HepG2 (cell line): ENCODE results near the gene ATP1B2. TPM values are rescaled to one million over a fixed set of nuclear protein-coding genes. Genes with fewer than 3 reads are reported as not detected.

Source experiments
- CEBPG ChIP-seq: IDR thresholded peaks from 2 replicates; pipeline ENCODE4 v1.6.1; 2016
- DMAP1 ChIP-seq: IDR thresholded peaks from 2 replicates; pipeline ENCODE4 v1.6.1; 2016
- GATA4 ChIP-seq: sonication (generic); IDR thresholded peaks from 2 replicates; pipeline ENCODE4 v1.6.1; 2016; ENCODE audit warnings: antibody characterized with exemption, low read depth, borderline replicate concordance
- HOXD1 ChIP-seq: sonication (generic); formaldehyde crosslinking; IDR thresholded peaks from 2 replicates; pipeline ENCODE4 v1.5.0; 2020; ENCODE audit warnings: missing genetic modification reagents
- IKZF1 ChIP-seq: fragments of 450-650 bp; IDR thresholded peaks from 2 replicates; pipeline ENCODE4 v1.7.1; 2016
- KLF13 ChIP-seq: sonication (generic); formaldehyde crosslinking; IDR thresholded peaks from 2 replicates; pipeline ENCODE4 v1.4.0; 2020; ENCODE audit warnings: mild to moderate bottlenecking, missing genetic modification reagents
- NCOR1 ChIP-seq: fragments of 200-600 bp; sonication (generic); IDR thresholded peaks from 2 replicates; pipeline ENCODE4 v1.7.0; 2017; ENCODE audit warnings: antibody characterized with exemption, low read length, borderline replicate concordance
- ZFP36L2 ChIP-seq: sonication (generic); formaldehyde crosslinking; IDR thresholded peaks from 2 replicates; pipeline ENCODE4 v1.4.0; 2020; ENCODE audit warnings: missing genetic modification reagents
- ZNF367 ChIP-seq: sonication (generic); formaldehyde crosslinking; IDR thresholded peaks from 2 replicates; pipeline ENCODE4 v1.4.0; 2020; ENCODE audit warnings: missing genetic modification reagents, borderline replicate concordance
- ZNF468 ChIP-seq: sonication (generic); formaldehyde crosslinking; IDR thresholded peaks from 2 replicates; pipeline ENCODE4 v1.8.0; 2022; ENCODE audit warnings: mild to moderate bottlenecking, moderate library complexity, missing genetic modification reagents
- ZNF598 ChIP-seq: sonication (generic); formaldehyde crosslinking; IDR thresholded peaks from 2 replicates; pipeline ENCODE4 v1.5.1; 2020; ENCODE audit warnings: mild to moderate bottlenecking, missing genetic modification reagents, borderline replicate concordance
- ZNF660 ChIP-seq: sonication (generic); formaldehyde crosslinking; IDR thresholded peaks from 2 replicates; pipeline ENCODE4 v1.5.1; 2020; ENCODE audit warnings: mild to moderate bottlenecking, low read depth, missing genetic modification reagents, borderline replicate concordance
- ZNF709 ChIP-seq: sonication (generic); formaldehyde crosslinking; IDR thresholded peaks from 2 replicates; pipeline ENCODE4 v1.5.0; 2020; ENCODE audit warnings: mild to moderate bottlenecking, missing genetic modification reagents
- polyA plus RNA-seq, 8 experiments: library from polyadenylated mRNA; depleted of rRNA in 3 of 8; stranded (reverse) in 7 of 8; unstranded in 1 of 8; fragments of >200 nt; fragmentation: Illumina TruSeq in 4 of 8; extraction: Trizol in 4 of 8; gene quantifications; 2 replicates each; pipeline versions ENCODE4 v1.2.1 to v1.2.3, GENCODE V29; 2011 to 2016; ENCODE audit warnings: low read depth in 4 of 8, missing spikeins in 1 of 8, mixed read lengths in 1 of 8; ENCODE audit not compliant: insufficient read depth in 1 of 8
- total RNA-seq, 5 experiments: library from RNA; depleted of rRNA; stranded (reverse); fragments of >200 nt; fragmentation: Illumina TruSeq; extraction: Trizol; gene quantifications; 2 replicates each; pipeline ENCODE4 v1.2.3, GENCODE V29; 2016; ENCODE audit warnings: low read depth in 1 of 5
- TF ChIP-seq, protein P1 (sequence below): sonication (generic); formaldehyde crosslinking; conservative IDR thresholded peaks from 2 replicates; pipeline ENCODE4 v1.8.0; 2022; ENCODE audit warnings: missing genetic modification reagents
- TF ChIP-seq, protein P2 (sequence below): sonication (generic); formaldehyde crosslinking; IDR thresholded peaks from 2 replicates; pipeline ENCODE4 v1.4.0; 2020; ENCODE audit warnings: missing genetic modification reagents, borderline replicate concordance
- TF ChIP-seq, protein P3 (sequence below): sonication (generic); formaldehyde crosslinking; IDR thresholded peaks from 2 replicates; pipeline ENCODE4 v1.4.0; 2020; ENCODE audit warnings: missing genetic modification reagents, mild to moderate bottlenecking, borderline replicate concordance
- TF ChIP-seq, protein P4 (sequence below): sonication (generic); formaldehyde crosslinking; IDR thresholded peaks from 2 replicates; pipeline ENCODE4 v1.5.0; 2020; ENCODE audit warnings: mild to moderate bottlenecking, missing genetic modification reagents, borderline replicate concordance
- TF ChIP-seq, protein P5 (sequence below): fragments of 450-650 bp; IDR thresholded peaks from 2 replicates; pipeline ENCODE4 v1.6.1; 2016

Gene ATP1B2
- total and polyA plus RNA-seq, 2 of the 13 experiments (the other 11 are each of a cell fraction or from before 2014, with no cell fraction given) = not detected

DNA sequence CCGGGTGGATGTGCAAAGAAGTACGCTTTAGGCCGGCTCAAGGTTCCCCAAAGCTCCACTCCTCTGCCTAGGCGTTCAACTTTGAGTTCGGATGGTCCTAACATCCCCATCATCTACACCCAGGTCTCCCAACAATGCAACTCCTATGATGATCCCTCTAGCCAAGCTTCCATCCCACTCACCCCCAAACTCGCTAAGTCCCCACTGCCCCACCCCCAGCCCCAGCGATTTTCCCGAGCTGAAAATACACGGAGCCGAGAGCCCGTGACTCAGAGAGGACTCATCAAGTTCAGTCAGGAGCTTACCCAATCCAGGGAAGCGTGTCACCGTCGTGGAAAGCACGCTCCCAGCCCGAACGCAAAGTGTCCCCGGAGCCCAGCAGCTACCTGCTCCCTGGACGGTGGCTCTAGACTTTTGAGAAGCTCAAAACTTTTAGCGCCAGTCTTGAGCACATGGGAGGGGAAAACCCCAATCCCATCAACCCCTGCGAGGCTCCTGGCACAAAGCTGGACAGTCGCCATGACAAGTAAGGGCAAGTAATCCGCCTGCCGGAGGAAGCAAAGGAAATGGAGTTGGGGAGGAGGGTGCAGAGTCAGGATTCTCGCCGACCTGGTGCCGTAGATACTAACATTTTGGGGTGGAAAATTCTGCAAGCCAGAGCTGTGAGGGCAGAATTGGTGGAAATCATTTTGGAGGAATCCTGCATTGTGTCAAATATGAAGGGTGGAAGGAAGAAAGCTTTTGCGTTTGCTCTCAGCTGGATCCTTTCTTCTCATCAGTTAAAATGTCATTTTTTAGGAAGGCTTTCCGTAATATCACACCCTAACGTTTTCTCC, 36.6 kb downstream of the ATP1B2 start, which contains the start of gene TP53 (continued):
- TF ChIP-seq, protein P1, sequence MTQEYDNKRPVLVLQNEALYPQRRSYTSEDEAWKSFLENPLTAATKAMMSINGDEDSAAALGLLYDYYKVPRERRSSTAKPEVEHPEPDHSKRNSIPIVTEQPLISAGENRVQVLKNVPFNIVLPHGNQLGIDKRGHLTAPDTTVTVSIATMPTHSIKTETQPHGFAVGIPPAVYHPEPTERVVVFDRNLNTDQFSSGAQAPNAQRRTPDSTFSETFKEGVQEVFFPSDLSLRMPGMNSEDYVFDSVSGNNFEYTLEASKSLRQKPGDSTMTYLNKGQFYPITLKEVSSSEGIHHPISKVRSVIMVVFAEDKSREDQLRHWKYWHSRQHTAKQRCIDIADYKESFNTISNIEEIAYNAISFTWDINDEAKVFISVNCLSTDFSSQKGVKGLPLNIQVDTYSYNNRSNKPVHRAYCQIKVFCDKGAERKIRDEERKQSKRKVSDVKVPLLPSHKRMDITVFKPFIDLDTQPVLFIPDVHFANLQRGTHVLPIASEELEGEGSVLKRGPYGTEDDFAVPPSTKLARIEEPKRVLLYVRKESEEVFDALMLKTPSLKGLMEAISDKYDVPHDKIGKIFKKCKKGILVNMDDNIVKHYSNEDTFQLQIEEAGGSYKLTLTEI (CRISPR knock-in tag) = no peak
- TF ChIP-seq DMAP1 (CRISPR knock-in tag) (peak; percentile 76; the same call in 1 of the 2 replicates), IKZF1 (no peak), KLF13 (no peak), GATA4 (peak; percentile 70; the same call in 1 of the 2 replicates), ZFP36L2 (CRISPR knock-in tag) (no peak), CEBPG (CRISPR knock-in tag) (no peak), NCOR1 (no peak), ZNF709 (CRISPR knock-in tag) (no peak; the same call in 1 of the 2 replicates), ZNF660 (CRISPR knock-in tag) (no peak), HOXD1 (CRISPR knock-in tag) (no peak), ZNF468 (CRISPR knock-in tag) (no peak), ZNF367 (CRISPR knock-in tag) (no peak), ZNF598 (no peak)
- TF ChIP-seq, protein P2, sequence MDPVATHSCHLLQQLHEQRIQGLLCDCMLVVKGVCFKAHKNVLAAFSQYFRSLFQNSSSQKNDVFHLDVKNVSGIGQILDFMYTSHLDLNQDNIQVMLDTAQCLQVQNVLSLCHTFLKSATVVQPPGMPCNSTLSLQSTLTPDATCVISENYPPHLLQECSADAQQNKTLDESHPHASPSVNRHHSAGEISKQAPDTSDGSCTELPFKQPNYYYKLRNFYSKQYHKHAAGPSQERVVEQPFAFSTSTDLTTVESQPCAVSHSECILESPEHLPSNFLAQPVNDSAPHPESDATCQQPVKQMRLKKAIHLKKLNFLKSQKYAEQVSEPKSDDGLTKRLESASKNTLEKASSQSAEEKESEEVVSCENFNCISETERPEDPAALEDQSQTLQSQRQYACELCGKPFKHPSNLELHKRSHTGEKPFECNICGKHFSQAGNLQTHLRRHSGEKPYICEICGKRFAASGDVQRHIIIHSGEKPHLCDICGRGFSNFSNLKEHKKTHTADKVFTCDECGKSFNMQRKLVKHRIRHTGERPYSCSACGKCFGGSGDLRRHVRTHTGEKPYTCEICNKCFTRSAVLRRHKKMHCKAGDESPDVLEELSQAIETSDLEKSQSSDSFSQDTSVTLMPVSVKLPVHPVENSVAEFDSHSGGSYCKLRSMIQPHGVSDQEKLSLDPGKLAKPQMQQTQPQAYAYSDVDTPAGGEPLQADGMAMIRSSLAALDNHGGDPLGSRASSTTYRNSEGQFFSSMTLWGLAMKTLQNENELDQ (CRISPR knock-in tag) = no peak
- TF ChIP-seq, protein P3, sequence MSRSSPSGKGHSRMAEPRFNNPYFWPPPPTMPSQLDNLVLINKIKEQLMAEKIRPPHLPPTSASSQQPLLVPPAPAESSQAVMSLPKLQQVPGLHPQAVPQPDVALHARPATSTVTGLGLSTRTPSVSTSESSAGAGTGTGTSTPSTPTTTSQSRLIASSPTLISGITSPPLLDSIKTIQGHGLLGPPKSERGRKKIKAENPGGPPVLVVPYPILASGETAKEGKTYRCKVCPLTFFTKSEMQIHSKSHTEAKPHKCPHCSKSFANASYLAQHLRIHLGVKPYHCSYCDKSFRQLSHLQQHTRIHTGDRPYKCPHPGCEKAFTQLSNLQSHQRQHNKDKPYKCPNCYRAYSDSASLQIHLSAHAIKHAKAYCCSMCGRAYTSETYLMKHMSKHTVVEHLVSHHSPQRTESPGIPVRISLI (CRISPR knock-in tag) = no peak
- TF ChIP-seq, protein P4, sequence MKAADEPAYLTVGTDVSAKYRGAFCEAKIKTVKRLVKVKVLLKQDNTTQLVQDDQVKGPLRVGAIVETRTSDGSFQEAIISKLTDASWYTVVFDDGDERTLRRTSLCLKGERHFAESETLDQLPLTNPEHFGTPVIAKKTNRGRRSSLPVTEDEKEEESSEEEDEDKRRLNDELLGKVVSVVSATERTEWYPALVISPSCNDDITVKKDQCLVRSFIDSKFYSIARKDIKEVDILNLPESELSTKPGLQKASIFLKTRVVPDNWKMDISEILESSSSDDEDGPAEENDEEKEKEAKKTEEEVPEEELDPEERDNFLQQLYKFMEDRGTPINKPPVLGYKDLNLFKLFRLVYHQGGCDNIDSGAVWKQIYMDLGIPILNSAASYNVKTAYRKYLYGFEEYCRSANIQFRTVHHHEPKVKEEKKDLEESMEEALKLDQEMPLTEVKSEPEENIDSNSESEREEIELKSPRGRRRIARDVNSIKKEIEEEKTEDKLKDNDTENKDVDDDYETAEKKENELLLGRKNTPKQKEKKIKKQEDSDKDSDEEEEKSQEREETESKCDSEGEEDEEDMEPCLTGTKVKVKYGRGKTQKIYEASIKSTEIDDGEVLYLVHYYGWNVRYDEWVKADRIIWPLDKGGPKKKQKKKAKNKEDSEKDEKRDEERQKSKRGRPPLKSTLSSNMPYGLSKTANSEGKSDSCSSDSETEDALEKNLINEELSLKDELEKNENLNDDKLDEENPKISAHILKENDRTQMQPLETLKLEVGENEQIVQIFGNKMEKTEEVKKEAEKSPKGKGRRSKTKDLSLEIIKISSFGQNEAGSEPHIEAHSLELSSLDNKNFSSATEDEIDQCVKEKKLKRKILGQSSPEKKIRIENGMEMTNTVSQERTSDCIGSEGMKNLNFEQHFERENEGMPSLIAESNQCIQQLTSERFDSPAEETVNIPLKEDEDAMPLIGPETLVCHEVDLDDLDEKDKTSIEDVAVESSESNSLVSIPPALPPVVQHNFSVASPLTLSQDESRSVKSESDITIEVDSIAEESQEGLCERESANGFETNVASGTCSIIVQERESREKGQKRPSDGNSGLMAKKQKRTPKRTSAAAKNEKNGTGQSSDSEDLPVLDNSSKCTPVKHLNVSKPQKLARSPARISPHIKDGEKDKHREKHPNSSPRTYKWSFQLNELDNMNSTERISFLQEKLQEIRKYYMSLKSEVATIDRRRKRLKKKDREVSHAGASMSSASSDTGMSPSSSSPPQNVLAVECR (CRISPR knock-in tag) = peak; percentile 57; the same call in 1 of the 2 replicates
- TF ChIP-seq, protein P5, sequence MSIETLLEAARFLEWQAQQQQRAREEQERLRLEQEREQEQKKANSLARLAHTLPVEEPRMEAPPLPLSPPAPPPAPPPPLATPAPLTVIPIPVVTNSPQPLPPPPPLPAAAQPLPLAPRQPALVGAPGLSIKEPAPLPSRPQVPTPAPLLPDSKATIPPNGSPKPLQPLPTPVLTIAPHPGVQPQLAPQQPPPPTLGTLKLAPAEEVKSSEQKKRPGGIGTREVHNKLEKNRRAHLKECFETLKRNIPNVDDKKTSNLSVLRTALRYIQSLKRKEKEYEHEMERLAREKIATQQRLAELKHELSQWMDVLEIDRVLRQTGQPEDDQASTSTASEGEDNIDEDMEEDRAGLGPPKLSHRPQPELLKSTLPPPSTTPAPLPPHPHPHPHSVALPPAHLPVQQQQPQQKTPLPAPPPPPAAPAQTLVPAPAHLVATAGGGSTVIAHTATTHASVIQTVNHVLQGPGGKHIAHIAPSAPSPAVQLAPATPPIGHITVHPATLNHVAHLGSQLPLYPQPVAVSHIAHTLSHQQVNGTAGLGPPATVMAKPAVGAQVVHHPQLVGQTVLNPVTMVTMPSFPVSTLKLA = peak; percentile 56
